SH-SY5Y (cell line): ENCODE measurements around the gene PCDHA2.

Experiments used
- GATA2 ChIP-seq: IDR thresholded peaks from 2 replicates; pipeline ENCODE4 v1.6.1; 2011; ENCODE audit warnings: mild to moderate bottlenecking, low read depth, low read length
- GATA3 ChIP-seq: IDR thresholded peaks from 2 replicates; pipeline ENCODE4 v1.6.1; 2011; ENCODE audit warnings: low read depth, mild to moderate bottlenecking, low read length, moderate library complexity

DNA sequence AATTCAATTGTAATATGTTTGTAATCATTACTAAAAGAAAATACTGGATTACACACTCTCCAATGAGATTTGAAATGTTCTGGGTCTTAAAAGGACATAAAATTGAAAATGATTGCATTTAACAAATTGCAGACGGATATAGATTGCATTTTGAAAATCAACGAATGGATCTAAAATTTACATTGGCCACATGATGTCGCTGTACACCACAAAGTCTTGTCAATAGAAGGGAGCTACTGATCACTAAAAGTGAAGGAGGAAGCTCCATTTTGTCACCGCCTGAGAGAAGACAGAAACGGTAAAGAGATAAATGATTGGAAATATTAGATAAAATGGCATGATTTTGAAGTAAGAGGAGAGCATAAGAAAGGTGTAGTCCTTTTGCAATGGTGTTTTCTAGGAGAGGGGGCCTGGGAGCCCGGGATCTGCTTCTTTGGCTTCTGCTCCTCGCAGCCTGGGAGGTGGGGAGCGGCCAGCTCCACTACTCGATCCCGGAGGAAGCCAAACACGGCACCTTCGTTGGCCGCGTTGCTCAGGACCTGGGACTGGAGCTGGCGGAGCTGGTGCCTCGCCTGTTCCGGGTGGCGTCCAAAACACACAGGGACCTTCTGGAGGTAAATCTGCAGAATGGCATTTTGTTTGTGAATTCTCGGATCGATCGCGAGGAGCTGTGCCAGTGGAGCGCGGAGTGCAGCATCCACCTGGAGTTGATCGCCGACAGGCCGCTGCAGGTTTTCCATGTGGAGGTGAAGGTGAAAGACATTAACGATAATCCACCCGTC lies 8.6 kb upstream of the PCDHA2 start, which contains the start of gene PCDHA1:
- TF ChIP-seq GATA2 (no peak), GATA3 (no peak)
